Endometrium (tissue), 2 donors: ENCODE measurements around the gene LHFPL2.

Experiments used
- FAIRE-seq: peaks from 2 replicates; lab custom pipeline; 2012; peaks lifted over from hg19 to GRCh38; lab: Jason Lieb, UNC
- donor health status: control.
- donor health status: control.

Gene LHFPL2

GRCh38 chr5:78618303-78618702 lies 30.3 kb downstream of the LHFPL2 start:
- no peak for FAIRE-seq

DNA sequence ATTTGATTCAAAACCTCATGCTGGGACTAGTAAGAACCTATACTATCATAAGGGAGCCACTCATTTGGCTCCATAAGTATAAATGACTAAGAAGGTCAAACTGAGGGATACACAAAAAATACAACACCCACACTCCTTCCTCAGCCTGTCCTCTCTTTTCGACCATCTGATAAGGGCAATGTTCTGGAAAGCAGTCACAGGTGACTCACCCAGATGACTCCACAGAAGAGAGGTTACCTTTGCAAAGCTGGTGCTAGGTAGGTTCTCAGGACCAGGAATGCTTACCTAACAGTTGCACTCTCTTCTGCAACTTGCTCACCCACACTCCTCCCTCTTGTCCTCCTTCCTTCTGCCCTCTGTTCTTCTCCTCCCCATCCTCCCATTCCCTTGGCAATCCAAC lies 32.9 kb downstream of the LHFPL2 start:
- FAIRE-seq, result no peak

DNA sequence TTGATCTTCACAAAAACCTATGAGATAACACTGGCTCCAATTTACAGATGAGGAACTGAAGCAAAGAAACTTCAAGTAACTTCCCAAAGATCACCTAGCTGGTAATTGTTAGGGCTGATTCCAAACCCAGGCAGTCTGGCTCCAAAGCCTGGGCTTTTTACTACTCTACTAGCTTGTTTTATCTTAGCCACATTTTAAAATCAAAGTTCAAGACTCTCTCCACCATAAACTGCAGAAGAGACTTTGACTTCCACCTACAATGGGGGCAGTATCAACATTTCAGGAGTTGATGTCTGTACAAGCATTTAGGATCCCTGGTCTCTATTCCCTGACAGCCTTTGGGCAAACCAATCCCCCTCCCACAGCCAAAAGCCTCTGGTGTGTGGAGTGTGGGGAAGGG lies 33.8 kb downstream of the LHFPL2 start:
- FAIRE-seq, result no peak

DNA sequence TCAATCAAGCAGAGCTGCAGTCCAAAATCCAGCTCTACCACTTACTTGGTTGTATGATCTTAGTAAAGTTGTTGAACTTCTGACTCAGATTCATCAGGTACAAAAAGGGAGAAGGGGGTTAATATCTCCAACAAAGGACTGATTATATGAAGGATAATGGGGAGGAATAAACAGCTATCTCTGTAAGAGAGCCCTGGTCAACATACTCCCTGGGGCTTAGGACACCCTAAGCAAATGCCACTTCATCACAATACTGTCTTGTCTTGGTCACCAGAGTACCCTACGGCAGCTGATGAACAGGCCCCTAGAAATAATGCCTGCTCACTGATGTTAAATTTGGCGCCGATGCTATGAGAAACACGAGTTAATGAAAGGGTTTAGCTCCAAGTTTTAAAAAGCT lies 34.8 kb downstream of the LHFPL2 start:
- no peak for FAIRE-seq

DNA sequence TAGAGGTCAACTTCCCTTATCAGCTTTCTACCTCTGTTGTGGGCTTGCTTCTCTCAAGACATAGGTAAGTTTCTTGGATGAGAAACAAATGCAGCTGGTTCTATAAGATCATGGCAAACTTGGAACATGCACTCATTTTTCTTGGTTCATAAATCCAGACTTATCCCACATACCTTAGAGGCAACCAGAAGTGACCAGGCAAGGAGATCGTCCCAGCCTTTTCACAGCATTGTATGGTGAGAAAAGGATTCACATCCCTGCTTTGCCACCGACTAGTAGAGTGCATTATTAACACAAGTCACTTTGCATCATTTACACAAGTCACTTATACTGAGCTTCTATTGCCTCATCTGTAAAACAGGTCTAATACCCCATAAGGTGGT lies 35.4 kb downstream of the LHFPL2 start:
- FAIRE-seq, result no peak

DNA sequence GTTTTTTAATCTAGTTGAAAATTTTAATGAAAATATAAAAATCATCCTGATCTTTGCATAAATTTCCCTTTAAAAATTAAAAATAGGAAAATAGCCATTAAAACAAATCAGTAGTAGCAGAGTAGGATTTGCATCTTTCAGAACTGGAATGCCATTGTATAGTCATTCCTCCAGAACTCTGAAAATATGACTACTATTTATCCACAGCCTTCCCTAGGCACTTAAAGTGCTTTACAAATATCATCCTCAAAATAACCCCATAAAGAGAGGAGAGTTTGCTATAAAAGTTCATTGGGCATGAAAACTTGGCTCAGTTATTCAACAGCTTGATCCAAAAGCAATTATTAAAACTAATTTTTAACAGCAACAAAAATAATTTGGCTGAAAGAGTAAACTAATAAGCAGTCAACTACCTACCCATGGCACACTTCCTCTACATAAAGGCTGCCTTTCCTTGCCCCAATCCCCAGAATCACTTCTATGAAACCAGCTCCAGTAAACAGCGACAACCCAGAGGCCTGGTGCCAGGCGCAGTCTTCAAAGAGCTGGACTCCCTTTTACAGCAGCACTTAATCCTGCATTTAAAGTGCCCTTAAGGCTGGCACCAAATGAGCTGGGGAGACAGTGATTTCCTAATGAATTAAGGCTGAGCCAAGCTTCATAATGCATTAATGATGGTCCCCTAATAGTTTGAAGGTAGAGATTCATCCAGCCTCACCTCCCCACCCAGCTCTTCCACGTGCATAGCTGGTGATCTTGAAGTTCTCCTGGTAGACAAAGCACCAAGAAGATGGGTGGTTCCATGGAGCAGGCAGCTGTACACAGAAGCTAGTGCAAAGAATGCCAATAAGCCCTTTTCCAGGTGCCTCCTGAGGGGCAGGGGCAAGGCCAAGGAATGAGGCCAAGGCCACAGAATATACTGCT lies 36.1 kb downstream of the LHFPL2 start:
- no peak for FAIRE-seq

- FAIRE-seq, result no peak
Observed at GRCh38 chr5:78611126-78611605, 37.4 kb downstream of the LHFPL2 start.

GRCh38 chr5:78610636-78611035 lies 37.9 kb downstream of the LHFPL2 start:
- FAIRE-seq, result no peak

- no peak for FAIRE-seq
Observed at GRCh38 chr5:78610163-78610583, 38.4 kb downstream of the LHFPL2 start.

DNA sequence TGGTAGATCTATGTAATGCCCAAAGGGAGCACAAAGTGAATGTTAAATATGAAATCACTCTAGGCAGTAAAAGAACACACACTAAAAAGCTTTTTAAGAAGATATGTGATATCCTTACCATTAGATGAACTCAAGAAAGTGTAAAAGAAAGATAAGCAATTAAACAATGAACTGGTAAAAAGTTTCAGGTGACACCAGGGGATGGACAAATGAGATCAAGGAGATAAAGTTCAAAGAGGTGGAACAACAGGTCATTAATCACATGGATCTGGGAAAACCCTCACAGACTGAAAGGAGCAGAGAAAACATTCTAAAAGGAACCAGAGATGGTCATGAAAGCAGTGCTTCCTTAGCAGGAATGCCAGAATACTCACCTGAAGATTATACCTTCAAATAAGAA lies 40.7 kb downstream of the LHFPL2 start:
- no peak for FAIRE-seq

- FAIRE-seq, result no peak
Observed at GRCh38 chr5:78606241-78606640, 42.3 kb downstream of the LHFPL2 start.

DNA sequence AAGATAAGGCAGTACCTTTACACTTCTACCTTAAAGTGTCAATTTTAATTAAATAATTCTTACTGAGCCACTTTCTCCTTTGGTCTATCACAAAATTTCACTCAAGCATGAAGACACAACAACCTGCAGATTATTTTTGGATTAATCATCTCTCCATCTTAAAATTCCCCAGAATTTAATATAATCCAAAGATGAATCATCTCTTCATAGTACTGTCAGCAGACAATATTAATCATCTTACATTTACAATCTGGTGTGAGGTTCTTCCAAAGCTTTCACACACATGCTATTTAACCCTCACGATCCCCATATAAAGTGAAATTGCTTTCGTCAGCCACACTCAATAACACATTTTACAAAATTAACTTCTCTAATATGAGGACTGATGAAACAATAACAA lies 43.0 kb downstream of the LHFPL2 start:
- FAIRE-seq, result no peak

DNA sequence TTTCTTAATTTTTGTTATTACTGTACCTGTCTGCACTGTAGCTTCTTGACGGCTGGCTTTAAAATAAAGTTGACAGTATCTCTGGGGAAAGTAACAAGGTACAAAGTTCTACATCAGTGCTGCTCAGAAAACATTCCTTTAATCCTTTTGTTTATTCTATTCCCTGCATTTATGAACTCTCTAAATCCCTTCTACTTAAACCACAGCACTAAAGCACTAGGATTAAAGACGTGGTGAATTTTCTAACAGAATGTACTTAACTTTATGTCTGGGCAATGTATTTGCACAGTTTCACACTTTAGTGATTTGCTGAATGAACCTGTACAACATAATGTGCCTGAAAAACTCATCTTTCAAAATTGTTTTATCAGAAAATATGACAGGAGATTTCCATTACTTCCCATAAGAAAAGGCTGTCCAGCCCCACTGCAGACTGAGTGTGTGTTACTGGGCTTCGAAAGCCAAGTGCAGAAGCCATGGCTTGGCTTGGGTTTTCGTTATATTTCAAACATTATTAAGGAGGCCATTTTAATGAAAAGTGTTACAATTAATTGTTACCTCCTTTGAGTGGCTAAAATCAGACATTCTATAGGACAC lies 43.8 kb downstream of the LHFPL2 start:
- no peak for FAIRE-seq

DNA sequence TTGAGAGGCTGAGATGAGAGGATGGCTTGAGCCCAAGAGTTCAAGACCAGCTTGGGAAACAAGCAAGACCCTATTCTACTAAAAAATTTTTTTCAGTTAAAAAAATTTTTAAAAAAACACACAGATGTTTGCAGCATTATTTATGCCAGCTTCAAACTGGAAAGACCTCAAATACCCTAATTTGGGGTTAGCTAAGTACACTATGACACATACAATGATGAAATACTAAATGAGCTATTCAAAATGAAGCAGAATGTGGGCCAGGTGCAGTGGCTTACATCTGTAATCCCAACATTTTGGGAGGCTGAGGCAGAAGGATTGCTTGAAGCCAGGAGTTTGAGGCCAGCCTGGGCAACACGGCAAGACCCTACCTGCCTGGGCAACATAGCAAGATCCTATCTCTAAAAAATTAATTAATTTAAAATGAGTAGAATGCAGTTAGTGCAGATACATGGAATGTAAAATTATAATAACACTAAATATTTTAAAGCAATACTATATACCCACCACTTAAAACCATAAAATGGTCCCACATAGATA lies 44.9 kb downstream of the LHFPL2 start:
- FAIRE-seq, result no peak

DNA sequence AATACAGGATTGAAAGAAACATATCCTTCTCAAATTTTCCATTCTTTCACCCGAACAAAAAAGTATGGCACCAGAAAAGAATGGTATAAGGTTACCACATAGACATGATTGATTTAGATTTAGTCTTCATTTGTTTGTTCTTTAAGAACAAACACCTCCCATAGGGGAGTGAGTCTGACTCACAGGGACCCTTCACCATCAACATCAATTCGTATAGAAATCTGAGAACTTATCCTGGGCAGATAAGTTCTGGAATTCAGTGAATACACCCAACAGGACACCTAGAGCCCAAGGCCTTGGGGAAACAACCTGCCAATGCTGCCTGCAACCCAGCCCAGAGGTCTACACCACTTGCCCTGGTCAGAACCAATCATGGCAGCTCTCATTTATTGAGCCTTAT lies 46.2 kb downstream of the LHFPL2 start:
- no peak for FAIRE-seq

GRCh38 chr5:78601559-78602314 lies 46.8 kb downstream of the LHFPL2 start:
- FAIRE-seq, result no peak

- FAIRE-seq, result no peak
Observed at GRCh38 chr5:78600687-78601414, 47.7 kb downstream of the LHFPL2 start.

GRCh38 chr5:78598973-78599372 lies 49.6 kb downstream of the LHFPL2 start:
- FAIRE-seq, result no peak

GRCh38 chr5:78597974-78598371 lies 50.6 kb downstream of the LHFPL2 start:
- no peak for FAIRE-seq

DNA sequence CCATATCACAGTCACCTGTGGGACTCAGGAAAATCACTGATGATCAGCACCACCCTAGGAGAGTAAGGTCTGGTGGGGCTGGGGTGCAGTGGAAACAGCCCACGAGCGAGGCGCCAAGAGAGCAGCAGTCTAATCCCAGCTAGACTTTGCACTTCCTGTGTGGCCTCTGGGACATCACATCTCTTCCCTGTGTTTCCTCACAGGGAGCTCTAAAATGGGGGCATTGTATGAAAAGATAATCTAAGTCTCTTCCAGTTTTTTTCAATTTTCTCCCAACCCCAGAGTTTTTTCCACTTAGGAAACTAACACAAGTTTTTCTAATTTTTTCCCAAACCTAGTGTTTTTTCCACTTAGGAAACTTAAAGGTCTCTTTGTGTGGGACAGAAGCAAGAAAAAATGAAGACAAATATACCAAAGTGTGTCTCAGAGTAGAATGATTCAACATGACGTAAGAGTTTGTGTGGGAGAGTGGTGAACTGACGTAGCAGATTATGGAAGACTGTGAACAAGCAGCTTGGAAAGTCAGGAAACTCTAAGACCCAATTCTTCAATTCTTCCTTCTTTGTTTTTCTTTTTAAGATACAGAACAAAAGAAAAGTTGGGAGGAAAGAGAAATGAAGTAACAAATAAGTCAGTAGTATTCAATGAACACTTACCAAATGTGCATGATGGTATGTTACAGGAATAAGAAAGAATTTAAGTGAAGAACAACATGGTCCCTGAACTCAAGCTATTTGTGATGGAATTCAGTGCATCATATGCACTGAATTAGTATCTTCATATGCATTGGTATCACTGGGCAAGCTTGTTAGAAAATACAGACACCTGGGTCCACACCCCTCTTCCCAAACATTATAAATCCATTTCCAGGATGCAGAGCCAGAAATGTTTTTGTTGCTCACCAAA lies 51.3 kb downstream of the LHFPL2 start:
- no peak for FAIRE-seq

DNA sequence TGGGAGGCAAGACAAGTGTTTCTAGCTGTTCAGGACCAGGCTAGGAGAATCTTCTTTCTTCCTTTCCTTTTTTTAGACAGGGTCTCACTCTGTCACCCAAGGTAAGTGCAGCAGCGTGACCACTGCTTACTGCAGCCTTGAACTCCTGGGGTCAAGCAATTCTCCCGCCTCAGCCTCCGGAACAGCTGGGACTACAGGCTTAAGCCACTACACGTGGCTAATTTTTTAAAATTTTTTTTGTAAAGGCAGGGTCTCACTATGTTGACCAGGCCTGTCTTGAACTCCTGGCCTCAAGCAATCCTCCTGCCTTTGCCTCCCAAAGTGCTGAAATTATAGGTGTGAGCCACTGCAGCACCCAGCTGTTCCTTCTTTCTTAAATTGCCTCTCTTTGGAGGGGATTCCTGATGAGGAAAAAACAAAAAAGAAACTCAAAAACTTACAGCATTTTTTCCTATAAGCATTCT lies 53.1 kb downstream of the LHFPL2 start:
- FAIRE-seq, result no peak
